ENCODE results near the gene CDH26. TPM values are rescaled to one million over a fixed set of nuclear protein-coding genes. Genes with fewer than 3 reads are reported as not detected.

CDH26 gene
- total RNA-seq, 4 donors from 2014 or later: 0.76 to 2.1 (median 0.77) TPM; not detected in 1

DNA sequence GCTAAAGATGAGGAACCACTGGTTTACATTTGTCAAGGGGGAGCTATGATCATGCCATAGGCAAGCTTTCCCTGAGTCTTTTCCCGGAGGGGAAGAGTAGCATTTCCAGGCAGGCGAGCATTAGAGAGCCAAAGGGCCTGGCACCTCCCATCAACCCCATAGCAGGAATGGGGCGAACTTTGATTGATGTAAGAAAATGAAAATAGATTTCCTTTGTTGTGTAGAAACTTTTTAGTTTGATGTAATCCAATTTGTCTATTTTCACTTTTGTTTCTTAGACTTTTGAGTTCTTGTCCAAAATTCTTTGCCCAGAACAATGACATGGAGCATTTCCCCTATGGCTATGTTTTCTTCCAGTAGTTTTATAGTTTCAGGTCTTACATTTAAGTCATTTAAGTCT lies 85.2 kb downstream of the CDH26 start:
- TF ChIP-seq, protein P1, sequence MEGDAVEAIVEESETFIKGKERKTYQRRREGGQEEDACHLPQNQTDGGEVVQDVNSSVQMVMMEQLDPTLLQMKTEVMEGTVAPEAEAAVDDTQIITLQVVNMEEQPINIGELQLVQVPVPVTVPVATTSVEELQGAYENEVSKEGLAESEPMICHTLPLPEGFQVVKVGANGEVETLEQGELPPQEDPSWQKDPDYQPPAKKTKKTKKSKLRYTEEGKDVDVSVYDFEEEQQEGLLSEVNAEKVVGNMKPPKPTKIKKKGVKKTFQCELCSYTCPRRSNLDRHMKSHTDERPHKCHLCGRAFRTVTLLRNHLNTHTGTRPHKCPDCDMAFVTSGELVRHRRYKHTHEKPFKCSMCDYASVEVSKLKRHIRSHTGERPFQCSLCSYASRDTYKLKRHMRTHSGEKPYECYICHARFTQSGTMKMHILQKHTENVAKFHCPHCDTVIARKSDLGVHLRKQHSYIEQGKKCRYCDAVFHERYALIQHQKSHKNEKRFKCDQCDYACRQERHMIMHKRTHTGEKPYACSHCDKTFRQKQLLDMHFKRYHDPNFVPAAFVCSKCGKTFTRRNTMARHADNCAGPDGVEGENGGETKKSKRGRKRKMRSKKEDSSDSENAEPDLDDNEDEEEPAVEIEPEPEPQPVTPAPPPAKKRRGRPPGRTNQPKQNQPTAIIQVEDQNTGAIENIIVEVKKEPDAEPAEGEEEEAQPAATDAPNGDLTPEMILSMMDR (IDR thresholded peaks at IDR 0.05): no peak
- TF ChIP-seq POLR2A (IDR thresholded peaks at IDR 0.05): no peak
- H3K27ac ChIP-seq: no peak overlapping the region
- no peaks in the 10 kb centered on the region for H3K36me3 ChIP-seq
- H3K9me3 ChIP-seq: no peaks in the 10 kb centered on the region
- H3K27me3 ChIP-seq: no peaks in the 10 kb centered on the region
- intact Hi-C loops (cut with DNase I; ENCODE audit: low total_unique reads): no loop called here
- no peaks in the 10 kb centered on the region for H3K4me1 ChIP-seq
- no peak overlapping the region for H3K4me3 ChIP-seq
- no peak for DNase-seq

DNA sequence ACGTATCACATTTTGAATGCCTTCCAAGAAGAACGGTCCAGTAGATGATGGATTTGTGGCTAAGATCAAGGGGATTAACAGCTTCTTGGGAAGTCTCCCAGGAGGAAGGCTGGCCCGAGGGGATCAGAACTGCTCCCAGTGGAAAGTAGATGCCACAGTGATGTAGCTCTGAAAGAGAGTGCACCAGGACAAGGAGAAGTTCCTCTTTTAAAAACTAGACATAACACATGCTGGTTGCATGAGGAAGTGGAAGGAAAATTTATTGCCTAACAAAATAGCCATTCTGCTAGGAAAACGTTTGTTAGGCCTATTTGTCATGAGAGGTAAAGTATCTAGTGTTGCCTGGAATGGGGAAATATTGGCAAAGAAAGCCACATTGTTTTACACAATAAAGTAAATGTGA lies 87.8 kb downstream of the CDH26 start:
- Histone ChIP-seq H3K9me3 (no peaks in the 10 kb centered on the region), H3K27ac (no peak overlapping the region), H3K4me1 (no peaks in the 10 kb centered on the region), H3K36me3 (no peaks in the 10 kb centered on the region), H3K27me3 (no peaks in the 10 kb centered on the region), H3K4me3 (no peak overlapping the region)
- no peak for DNase-seq
- TF ChIP-seq POLR2A (IDR thresholded peaks at IDR 0.05): no peak
- TF ChIP-seq, protein P1 (IDR thresholded peaks at IDR 0.05): no peak
- intact Hi-C loops (cut with DNase I; ENCODE audit: low total_unique reads): no loop called here

DNA sequence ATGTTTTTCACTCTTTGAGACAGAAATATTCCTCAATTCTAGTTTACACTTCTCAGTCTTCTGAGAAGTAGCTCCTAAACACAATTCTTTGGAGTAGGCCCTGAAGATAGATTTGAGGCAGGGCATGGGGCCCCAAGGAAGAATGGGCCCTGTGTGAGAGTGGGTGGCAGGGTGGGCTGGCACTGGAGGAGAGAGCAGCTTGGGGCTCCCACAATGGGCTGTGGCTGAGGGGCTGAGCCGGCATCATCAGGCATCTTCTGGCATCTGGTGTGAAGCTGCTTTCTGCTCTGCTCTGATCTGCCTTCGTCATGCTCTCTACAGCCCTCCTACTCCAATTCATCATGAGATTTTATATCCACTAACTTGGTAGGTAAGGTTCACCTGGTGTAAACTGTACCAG lies 88.2 kb downstream of the CDH26 start:
- no peak overlapping the region for H3K27ac ChIP-seq
- no peak for DNase-seq
- TF ChIP-seq POLR2A (IDR thresholded peaks at IDR 0.05): no peak
- TF ChIP-seq, protein P1 (IDR thresholded peaks at IDR 0.05): no peak
- intact Hi-C loops (cut with DNase I; ENCODE audit: low total_unique reads): no loop called here
- H3K4me3 ChIP-seq: no peak overlapping the region
- no peaks in the 10 kb centered on the region for H3K27me3 ChIP-seq
- H3K4me1 ChIP-seq: no peaks in the 10 kb centered on the region
- no peaks in the 10 kb centered on the region for H3K36me3 ChIP-seq
- H3K9me3 ChIP-seq: no peaks in the 10 kb centered on the region

DNA sequence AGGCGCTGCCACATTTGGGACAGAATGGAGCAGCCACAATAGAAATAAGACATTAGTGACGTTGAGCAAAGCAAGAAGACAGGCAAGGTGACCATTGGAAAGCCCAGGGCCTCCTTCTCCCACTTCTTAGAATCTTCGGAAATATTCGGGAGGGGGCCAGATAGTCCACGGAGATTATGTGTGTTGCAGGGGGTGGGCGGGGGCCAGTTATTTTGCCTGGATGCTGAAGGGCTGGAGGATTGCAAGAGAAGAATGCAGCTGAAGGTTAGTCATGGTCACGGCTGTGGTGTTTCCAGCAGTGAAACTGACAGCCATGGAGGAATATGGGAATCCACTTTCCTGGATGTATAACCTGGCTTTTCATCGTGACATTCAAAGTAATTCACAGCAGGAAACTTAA lies 88.6 kb downstream of the CDH26 start:
- H3K4me3 ChIP-seq: no peak overlapping the region
- no peak for DNase-seq
- no peak overlapping the region for H3K27ac ChIP-seq
- H3K9me3 ChIP-seq: no peaks in the 10 kb centered on the region
- intact Hi-C loops (cut with DNase I; ENCODE audit: low total_unique reads): no loop called here
- no peaks in the 10 kb centered on the region for H3K36me3 ChIP-seq
- TF ChIP-seq POLR2A (IDR thresholded peaks at IDR 0.05): no peak
- TF ChIP-seq, protein P1 (IDR thresholded peaks at IDR 0.05): no peak
- no peaks in the 10 kb centered on the region for H3K27me3 ChIP-seq
- H3K4me1 ChIP-seq: no peaks in the 10 kb centered on the region

DNA sequence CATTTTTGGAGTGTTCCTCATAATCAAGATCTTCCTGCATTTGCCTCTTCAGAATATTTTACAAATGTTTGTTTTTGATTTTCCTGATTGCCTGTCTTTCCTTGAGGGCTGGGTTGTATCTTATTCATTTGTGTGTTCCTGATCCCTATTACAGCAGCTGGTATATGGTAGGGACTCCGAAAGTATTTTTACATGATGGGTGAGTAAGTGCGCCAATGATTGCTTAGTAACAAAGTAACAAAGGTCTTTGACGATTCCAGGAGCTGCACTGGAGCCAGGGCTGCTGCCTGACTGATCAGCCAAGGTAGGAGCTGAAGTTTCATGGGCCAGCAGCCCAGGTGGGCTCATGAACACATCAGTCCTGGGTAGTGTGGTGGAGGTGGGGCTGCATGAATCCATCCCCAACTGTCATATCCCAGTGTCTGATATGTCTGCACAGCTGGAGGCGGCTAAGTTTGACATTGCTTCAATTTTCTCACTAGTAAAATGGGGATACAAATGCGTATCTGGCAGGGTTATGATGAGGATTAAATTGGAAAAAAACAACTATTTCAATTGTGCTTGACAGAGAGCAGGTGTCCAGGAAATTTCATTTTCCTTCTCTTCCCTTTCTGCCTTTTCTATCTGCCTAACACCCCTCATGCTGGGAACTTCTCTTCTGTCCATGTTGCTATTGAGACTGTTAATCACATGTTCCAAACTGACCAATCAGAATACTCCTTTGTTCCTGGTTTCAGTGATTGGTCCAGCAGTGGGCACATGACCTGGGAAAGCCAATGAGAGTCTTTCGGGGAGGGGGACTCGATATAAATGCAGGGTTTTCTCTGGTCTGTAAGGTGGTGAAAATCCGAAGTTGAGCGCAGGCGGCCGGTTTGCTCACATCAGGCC lies 90.7 kb downstream of the CDH26 start:
- Histone ChIP-seq H3K4me1 (no peaks in the 10 kb centered on the region), H3K27ac (no peak overlapping the region), H3K36me3 (no peaks in the 10 kb centered on the region), H3K4me3 (no peak overlapping the region), H3K27me3 (no peaks in the 10 kb centered on the region), H3K9me3 (no peaks in the 10 kb centered on the region)
- TF ChIP-seq, protein P1 (IDR thresholded peaks at IDR 0.05): no peak
- no peak for TF ChIP-seq POLR2A (IDR thresholded peaks at IDR 0.05)
- no peak for DNase-seq
- intact Hi-C loops (cut with DNase I; ENCODE audit: low total_unique reads): no loop called here

Measured in uterus (tissue), 4 donors.